ENCODE measurements around the gene ITGB1BP2.

GRCh38 chrX:71256856-71257255 is 44.7 kb upstream of the ITGB1BP2 start:
- TF ChIP-seq CTCF (IDR thresholded peaks at IDR 0.05; ENCODE audit: low read depth, low read length): no peak
- TF ChIP-seq EZH2phosphoT487 (IDR thresholded peaks at IDR 0.05; ENCODE audit: low read depth): no peak
